BJ (cell line): Measurements from ENCODE around the gene GJB3. TPM values are rescaled to one million over a fixed set of nuclear protein-coding genes. Genes with fewer than 3 reads are reported as not detected.
"Not testable (repeated sequence)": the region's sequence is repeated elsewhere in the genome, so short reads cannot be mapped to it uniquely, and the experiment has no call there.

Experiments used
- CTCF ChIA-PET: fragments of 350-600 bp; formaldehyde crosslinking; extraction: SDS; loops from one replicate; lab custom pipeline; 2021; ENCODE audit warnings: antibody characterized with exemption, inconsistent platforms; lab: Yijun Ruan, JAX
- POLR2A ChIA-PET: fragments of 300-600 bp; sonication (Branson Sonifier 250); formaldehyde crosslinking; extraction: SDS; loops from one replicate; lab custom pipeline; 2021; ENCODE audit warnings: antibody characterized with exemption; lab: Charles Lee
- DNase-seq: peaks from one replicate; pipeline ENCODE4 v3.0.0-alpha.2; 2011; ENCODE audit warnings: low read depth
- H3K27me3 ChIP-seq: 2 replicates; pipeline ENCODE4 v1.6.0; 2011; ENCODE audit warnings: low read length; ENCODE audit not compliant: control insufficient read depth, insufficient read depth
- H3K36me3 ChIP-seq: 2 replicates; pipeline ENCODE4 v1.5.1; 2011; ENCODE audit warnings: low read length; ENCODE audit not compliant: control insufficient read depth, insufficient read depth
- H3K4me3 ChIP-seq: 2 replicates; pipeline ENCODE4 v1.5.1; 2011; ENCODE audit warnings: low read depth, mild to moderate bottlenecking, control low read depth, low read length
- polyA plus RNA-seq: library from polyadenylated mRNA; depleted of rRNA; stranded (reverse); fragments of >200 nt; gene quantifications from 2 replicates; pipeline ENCODE4 v1.2.3, GENCODE V29; 2011
- TF ChIP-seq, protein P1 (sequence below): IDR thresholded peaks from 2 replicates; pipeline ENCODE4 v1.5.1; 2011; ENCODE audit warnings: low read depth, mild to moderate bottlenecking, control low read depth, inconsistent platforms, low read length, moderate library complexity; ENCODE audit not compliant: insufficient read depth

The GJB3 gene
- polyA plus RNA-seq, 1 experiment, result not detected

GRCh38 chr1:34763142-34763781 lies 17.8 kb upstream of the GJB3 start:
- CTCF ChIA-PET, result no interaction called here
- H3K36me3 ChIP-seq, result no peaks in the 10 kb centered on the region
- POLR2A ChIA-PET, result no interaction called here
- no peaks in the 10 kb centered on the region; the same call in none of the 2 replicates for H3K27me3 ChIP-seq
- TF ChIP-seq, protein P1, sequence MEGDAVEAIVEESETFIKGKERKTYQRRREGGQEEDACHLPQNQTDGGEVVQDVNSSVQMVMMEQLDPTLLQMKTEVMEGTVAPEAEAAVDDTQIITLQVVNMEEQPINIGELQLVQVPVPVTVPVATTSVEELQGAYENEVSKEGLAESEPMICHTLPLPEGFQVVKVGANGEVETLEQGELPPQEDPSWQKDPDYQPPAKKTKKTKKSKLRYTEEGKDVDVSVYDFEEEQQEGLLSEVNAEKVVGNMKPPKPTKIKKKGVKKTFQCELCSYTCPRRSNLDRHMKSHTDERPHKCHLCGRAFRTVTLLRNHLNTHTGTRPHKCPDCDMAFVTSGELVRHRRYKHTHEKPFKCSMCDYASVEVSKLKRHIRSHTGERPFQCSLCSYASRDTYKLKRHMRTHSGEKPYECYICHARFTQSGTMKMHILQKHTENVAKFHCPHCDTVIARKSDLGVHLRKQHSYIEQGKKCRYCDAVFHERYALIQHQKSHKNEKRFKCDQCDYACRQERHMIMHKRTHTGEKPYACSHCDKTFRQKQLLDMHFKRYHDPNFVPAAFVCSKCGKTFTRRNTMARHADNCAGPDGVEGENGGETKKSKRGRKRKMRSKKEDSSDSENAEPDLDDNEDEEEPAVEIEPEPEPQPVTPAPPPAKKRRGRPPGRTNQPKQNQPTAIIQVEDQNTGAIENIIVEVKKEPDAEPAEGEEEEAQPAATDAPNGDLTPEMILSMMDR, result no peak
- DNase-seq, result no peak
- H3K4me3 ChIP-seq, result no peak overlapping the region

DNA sequence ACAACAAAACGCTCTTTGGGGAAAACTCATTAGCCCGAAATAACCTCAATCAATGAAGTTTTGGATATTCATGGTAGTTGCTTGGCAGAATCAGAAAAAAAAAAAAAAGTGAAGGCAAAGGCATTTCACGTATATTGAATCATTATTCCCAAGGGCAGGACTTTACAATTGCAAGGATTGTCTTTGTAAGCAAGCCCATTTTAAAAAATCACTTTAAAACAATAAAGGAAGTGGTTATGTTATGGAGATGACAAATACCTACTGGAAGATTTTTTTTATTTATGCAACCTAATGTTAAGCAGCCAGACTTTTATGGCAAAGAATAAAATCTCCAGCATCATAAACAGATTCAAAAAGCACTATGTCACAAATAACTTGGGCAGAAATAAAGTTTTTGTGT lies 12.2 kb upstream of the GJB3 start:
- Histone ChIP-seq H3K4me3 (no peak overlapping the region), H3K27me3 (peaks cover 4% of the 10 kb centered on the region; the same call in 1 of the 2 replicates), H3K36me3 (no peaks in the 10 kb centered on the region)
- CTCF ChIA-PET, result no interaction called here
- no peak for DNase-seq
- TF ChIP-seq, protein P1, result no peak
- POLR2A ChIA-PET, result no interaction called here

GRCh38 chr1:34770891-34771504 lies 10.0 kb upstream of the GJB3 start:
- Histone ChIP-seq H3K4me3 (no peak overlapping the region), H3K36me3 (no peaks in the 10 kb centered on the region), H3K27me3 (peaks cover 4% of the 10 kb centered on the region; the same call in 1 of the 2 replicates)
- no peak for DNase-seq
- POLR2A ChIA-PET, result no interaction called here
- TF ChIP-seq, protein P1, result no peak
- CTCF ChIA-PET, result interaction anchor here (0.7 kb wide), 1 partner anchor 15 kb away, joined by 3 read pairs; no protein-coding TSS in a partner anchor

DNA sequence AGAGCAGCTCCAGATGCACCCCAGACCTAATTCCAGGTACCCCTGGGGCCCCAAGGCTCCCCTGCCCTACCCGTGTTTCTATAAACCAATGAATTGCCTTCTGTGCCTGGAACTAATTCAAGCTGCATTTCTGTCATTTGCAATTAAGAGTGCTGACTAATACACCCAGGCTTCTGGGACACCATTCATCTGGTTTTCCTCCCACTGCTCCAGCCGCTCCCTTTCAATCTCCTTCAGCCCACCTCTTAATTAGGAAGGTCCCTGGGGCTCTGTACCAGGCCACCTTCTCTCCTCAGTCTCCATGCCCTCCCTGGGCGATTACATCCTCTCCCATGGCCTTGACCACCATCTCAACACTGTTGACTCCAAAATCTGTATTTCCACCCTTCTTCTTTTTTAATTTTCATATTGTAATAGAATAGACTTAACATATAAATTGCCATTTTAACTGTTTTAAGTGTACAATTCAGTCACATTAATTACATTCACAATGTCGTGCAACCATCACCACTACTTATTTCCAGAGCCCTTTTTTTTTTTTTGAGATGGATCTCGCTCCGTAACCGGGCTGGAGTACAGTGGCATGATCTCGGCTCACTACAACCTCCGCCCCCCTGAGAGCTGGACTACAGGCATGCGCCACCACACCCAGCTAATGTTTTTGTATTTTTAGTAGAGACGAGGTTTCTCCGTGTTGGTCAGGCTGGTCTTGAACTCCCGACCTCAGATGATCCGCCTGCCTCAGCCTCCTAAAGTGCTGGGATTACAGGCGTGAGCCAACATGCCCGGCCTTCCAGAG lies 9.2 kb upstream of the GJB3 start:
- no peak for DNase-seq
- Histone ChIP-seq H3K4me3 (no peak overlapping the region), H3K36me3 (no peaks in the 10 kb centered on the region), H3K27me3 (peaks cover 4% of the 10 kb centered on the region; the same call in 1 of the 2 replicates)
- ChIA-PET POLR2A (no interaction called here), CTCF (no interaction called here)
- TF ChIP-seq, protein P1, result no peak

- H3K36me3 ChIP-seq, POLR2A ChIA-PET, H3K4me3 ChIP-seq, H3K27me3 ChIP-seq, CTCF ChIA-PET, DNase-seq: not testable (repeated sequence)
These were observed 7.9 kb upstream of the GJB3 start for GRCh38 chr1:34773114-34773513.
